CD4-positive, alpha-beta T cell treated with Interleukin-4 for 4 hours (primary cell): ENCODE measurements around the gene NCDN.
"Not testable (repeated sequence)": the region's sequence is repeated elsewhere in the genome, so short reads cannot be mapped to it uniquely, and the experiment has no call there.

ENCODE experiments used
- DNase-seq: peaks from one replicate; pipeline ENCODE4 v3.0.0-alpha.2; 2020

NCDN gene

GRCh38 chr1:35572296-35572695, 14.7 kb downstream of the NCDN start:
- DNase-seq: no peak

- DNase-seq: no peak
Observed at GRCh38 chr1:35573198-35574124, 15.9 kb downstream of the NCDN start, which contains the start of gene TFAP2E. Gene TFAP2E (plus strand): TSS chr1:35573314. CDS start chr1:35573578, 264 bp downstream.

- DNase-seq: no peak
Observed at GRCh38 chr1:35574125-35574654, 16.6 kb downstream of the NCDN start.

- DNase-seq: no peak
Observed at GRCh38 chr1:35574655-35575415, 17.2 kb downstream of the NCDN start.

GRCh38 chr1:35575416-35575958, 17.9 kb downstream of the NCDN start:
- no peak for DNase-seq

- no peak for DNase-seq
Observed at GRCh38 chr1:35576061-35576765, 18.6 kb downstream of the NCDN start.

- DNase-seq: not testable (repeated sequence)
Observed at GRCh38 chr1:35576766-35577070, 19.1 kb downstream of the NCDN start.

DNA sequence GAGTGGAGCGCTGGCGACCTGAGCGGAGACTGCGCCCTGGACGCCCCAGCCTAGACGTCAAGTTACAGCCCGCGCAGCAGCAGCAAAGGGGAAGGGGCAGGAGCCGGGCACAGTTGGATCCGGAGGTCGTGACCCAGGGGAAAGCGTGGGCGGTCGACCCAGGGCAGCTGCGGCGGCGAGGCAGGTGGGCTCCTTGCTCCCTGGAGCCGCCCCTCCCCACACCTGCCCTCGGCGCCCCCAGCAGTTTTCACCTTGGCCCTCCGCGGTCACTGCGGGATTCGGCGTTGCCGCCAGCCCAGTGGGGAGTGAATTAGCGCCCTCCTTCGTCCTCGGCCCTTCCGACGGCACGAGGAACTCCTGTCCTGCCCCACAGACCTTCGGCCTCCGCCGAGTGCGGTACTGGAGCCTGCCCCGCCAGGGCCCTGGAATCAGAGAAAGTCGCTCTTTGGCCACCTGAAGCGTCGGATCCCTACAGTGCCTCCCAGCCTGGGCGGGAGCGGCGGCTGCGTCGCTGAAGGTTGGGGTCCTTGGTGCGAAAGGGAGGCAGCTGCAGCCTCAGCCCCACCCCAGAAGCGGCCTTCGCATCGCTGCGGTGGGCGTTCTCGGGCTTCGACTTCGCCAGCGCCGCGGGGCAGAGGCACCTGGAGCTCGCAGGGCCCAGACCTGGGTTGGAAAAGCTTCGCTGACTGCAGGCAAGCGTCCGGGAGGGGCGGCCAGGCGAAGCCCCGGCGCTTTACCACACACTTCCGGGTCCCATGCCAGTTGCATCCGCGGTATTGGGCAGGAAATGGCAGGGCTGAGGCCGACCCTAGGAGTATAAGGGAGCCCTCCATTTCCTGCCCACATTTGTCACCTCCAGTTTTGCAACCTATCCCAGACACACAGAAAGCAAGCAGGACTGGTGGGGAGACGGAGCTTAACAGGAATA, 19.7 kb downstream of the NCDN start:
- peak; percentile 59 for DNase-seq

- DNase-seq: no peak
Observed at GRCh38 chr1:35580949-35581388, 23.4 kb downstream of the NCDN start.

- not testable (repeated sequence) for DNase-seq
Observed at GRCh38 chr1:35581621-35582020, 24.0 kb downstream of the NCDN start.

GRCh38 chr1:35585281-35585680, 27.7 kb downstream of the NCDN start:
- no peak for DNase-seq

DNA sequence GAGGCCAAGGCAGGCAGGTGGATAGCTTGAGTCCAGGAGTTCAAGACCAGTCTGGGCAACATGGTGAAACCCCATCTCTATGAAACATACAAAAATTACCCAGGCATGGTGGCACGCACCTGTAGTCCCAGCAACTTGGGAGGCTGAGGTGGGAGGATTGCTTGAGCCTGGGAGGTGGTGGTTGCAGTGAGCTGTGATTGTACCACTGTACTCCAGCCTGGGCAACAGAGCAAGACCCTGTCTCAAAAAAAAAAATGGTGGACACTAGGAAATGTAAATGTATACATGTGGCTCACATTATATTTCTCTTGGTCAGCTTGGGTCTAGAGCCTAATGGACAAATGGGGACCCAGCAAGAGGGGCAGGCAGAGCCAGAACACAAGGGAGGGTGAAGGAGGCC, 28.2 kb downstream of the NCDN start:
- not testable (repeated sequence) for DNase-seq

GRCh38 chr1:35586808-35587207, 29.2 kb downstream of the NCDN start:
- no peak for DNase-seq

DNA sequence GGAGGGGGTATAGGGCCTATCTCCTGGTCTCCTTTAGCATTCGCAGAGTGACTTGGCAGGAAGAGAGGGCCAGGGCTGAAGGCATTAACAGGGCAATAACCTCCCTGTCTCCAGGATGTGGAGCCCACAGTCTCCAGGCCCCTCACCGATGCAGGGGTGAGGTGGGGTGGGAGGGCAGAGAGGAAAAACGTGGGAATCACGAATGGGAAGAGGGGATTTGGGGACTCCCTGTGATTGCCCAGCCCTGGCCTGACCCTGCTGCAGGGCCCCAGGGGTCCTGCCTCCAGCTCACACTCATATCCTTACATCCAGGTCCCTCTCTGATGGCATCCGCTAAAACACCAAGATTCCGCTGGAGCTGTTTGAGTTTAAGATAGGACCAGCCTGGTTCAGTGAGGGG, 30.1 kb downstream of the NCDN start:
- DNase-seq: no peak

- DNase-seq: no peak
Observed at GRCh38 chr1:35588197-35588910, 30.8 kb downstream of the NCDN start.

GRCh38 chr1:35589516-35590427, 32.2 kb downstream of the NCDN start:
- no peak for DNase-seq

DNA sequence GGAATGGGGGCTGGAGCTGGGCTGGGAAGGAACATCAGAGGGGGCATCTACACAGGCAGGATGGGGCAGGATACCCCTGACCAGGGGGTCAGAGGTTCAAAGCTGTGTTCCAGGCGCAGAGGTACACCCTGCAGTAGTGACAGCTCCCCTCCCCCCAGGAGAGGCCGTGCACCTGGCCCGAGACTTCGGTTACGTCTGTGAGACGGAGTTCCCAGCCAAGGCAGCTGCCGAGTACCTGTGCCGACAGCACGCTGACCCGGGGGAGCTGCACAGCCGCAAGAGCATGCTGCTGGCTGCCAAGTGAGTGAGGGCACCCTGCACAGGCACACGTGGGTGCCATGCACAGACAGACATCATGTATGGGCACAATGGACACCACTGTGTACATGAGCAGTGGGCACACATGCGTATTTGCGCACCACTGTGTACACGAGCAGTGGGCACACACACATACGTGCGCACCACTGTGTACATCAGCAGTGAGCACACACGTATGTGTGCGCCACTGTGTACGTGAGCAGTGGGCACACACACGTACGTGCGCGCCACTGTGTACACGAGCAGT, 33.0 kb downstream of the NCDN start:
- DNase-seq: no peak

DNA sequence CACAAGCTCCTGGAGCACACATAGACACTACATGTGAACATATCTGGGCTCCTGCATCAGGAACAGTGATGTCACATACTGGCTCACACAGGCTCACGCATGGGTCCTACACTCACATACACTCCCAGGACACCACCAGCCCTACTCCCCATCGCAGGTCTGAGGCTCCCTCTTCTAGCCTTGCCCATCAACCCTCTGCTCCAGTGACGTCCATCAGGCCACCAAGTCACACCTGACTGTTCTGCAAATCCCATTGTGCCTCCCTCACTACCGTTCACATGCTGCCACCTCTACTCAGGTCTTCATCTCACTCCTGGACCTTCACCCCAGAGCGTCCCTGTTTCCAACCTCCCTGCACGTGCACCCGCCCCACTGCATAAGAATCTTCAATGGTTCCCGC, 33.6 kb downstream of the NCDN start:
- DNase-seq: no peak

DNA sequence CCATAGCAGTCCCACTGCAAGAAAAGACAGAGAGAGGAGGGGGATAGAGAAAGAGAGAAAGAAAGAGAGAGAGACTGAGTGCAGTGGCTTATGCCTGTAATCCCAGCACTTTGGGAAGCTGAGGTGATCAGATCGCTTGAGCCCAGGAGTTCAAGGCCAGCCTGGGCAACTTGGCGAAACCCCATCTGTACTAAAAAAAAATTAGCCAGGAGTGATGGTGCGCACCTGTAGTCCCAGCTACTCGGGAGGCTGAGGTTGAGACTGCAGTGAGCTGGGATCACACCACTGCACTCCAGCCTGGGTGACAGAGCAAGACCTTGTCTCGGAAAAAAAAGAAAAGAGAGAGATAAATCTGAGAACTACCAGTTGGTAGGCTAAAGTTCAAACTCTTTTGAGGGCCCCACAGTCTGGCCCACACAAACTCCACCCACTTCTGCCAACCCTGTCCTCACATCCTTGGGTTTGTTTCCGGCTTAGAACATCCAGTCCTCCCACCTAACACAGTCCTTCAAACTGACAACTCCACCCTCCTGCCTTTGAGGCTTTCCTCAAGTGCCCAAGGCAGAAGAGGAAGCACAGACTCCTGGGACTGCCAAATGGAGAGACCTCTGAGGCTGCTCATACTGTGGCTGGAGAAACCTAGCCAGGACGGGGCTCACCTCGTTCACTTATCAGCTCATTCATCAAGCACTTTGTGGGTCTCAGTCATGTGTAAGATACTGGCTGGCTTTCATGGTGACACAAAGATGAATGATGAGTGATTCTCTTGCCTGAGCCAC, 35.6 kb downstream of the NCDN start:
- DNase-seq: no peak
